SW480 (cell line): ENCODE data around the gene ETFB.

Experiments used
- DNase-seq: peaks from one replicate; pipeline ENCODE4 v3.0.0-alpha.2; 2016; ENCODE audit warnings: low spot score

Gene ETFB

DNA sequence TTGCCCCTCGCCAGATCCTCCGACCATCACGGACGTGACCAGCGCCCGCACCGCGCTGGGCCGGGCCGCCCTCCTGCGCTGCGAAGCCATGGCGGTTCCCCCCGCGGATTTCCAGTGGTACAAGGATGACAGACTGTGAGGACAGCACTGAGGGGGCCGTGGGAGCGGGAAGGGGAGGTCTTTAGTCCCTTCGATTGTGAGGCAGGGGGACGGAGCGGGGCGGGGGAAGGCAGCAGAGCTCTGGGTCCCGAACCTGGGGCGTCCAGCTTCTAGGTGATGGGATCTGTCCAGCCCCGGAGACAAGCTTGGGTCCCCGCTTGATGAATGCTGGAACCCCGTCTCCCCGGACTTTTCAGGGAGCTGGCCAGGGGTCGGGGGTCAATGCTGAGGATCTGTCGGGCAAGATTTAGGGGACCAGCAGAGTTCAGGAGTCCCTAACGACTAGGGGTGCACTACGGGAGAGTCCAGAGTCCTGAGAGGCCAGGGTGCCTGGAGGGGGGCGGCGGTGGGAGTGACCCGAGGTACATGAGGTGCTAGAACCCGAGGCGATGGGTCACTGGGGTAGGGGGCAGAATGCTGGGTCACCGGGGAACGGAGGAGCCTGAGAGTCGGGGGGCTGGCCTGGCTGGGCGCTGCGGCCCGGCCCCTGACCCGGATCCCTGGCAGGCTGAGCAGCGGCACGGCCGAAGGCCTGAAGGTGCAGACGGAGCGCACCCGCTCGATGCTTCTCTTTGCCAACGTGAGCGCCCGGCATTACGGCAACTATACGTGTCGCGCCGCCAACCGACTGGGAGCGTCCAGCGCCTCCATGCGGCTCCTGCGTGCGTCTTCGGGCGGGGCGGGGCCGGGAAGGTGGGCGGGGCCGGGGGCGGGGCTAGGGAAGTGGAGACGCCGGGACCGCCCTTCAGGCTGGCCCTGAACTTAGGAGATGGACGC is 38.9 kb downstream of the ETFB start:
- DNase-seq, result no peak

DNA sequence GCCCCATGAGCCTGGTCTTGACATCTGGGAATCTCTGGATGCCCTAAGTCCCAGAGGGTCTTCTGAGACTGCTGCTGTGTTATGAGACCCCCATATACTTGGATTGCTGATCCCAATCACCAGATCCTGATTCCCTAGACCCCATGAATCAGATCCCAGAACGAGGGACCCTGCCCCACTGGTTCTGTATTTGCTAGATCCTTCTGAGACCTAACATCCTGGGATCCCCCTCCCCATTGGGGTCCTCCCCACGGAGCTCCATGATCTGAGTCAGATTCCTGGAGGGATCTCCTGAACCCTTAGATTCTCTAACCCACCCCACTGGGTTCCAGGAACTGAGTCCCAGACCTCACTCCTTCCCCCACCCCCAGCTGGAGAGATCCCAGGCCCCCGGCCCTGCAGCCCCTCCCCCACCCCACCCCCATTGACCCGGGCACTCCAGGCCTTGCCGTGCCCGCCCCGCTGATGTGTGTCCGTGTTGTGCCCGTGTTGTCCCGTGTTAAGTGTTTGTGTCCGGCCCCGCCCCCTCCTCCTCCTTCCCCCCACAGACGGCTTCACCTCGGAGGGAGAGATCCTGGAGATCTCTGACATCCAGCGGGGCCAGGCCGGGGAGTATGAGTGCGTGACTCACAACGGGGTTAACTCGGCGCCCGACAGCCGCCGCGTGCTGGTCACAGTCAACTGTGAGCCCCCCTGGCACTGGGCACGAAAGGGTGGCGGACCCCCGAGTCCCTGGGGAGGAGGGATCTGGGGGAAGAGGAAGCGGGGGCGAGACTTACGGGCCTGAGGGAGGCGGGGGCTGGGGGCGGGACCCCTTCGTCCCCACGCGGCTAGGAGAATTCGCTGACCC is 39.7 kb downstream of the ETFB start:
- DNase-seq, result no peak

DNA sequence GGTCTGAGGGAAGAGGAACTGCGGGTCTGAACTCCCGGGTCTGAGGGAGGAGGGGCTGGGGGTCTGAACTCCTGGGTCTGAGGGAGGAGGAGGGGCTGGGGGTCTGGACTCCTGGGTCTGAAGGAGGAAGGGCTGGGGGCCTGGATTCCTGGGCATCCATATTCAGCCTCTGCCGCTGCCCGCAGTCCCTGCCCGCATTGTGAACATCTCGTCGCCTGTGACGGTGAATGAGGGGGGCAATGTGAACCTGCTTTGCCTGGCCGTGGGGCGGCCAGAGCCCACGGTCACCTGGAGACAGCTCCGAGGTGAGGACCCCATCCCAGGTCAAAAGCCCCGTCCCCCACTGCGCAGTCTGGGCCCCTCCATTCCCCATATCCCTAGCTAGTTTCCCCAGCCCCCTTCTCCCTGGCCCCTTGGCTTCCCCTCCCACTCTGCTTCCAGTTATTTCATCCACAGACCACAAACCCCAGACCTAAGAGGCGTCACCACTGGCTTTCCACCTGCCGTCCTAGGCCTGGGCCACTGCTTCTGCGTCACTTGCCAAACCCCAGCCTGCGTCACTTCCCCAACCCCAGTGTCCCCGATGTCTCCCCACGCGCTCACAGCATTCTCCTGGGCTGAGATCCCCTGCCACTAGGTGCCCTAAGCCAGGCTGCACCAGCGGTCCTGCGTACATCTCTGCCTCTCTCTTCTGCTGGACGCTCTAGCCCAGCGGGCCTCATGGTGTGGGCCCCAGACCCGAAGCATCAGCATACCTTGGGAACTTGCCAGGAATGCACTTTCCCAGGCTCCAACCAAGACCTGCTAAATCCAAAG is 40.8 kb downstream of the ETFB start:
- peak; percentile 46 for DNase-seq

DNA sequence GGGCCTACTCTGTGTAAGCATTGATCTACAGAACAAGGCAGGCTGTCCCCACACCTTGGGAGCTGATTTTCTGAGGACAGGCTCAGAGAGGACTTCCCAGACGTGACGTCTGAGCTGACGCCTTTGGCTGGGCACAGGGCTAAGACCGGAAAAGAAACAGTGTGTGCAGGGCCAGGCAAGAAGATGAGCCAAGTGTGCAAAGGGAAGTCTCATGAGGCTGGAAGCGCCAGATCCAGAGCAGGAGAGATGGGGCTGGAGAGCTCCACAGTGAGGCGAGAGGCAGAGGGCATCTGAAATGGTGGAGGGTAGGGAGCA is 42.1 kb downstream of the ETFB start:
- no peak for DNase-seq

DNA sequence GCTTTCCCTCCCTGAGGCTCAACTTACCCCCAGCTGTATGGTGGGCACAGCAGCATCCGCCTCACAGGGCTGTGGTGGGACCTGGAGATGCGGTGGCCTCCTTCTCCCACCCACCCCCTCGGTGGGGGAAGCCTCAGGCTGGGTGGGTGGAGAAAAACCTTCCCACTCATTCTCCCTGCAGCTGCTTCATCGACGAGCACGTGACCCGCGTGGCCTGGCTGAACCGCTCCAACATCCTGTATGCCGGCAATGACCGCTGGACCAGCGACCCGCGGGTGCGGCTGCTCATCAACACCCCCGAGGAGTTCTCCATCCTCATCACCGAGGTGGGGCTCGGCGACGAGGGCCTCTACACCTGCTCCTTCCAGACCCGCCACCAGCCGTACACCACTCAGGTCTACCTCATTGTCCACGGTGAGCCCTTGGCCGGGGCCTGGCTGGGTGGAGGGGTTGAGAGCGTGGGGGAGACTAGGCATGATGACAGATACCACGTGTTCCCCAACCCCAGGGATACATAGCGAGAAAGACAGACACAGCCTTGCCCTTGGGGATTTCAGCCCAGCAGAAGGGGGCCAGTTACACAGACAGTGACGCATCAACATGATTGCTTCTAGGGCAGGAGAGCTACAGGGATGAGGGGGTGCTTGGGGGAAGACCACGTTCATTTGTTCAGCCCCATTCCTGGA is 42.6 kb downstream of the ETFB start:
- DNase-seq, result no peak

DNA sequence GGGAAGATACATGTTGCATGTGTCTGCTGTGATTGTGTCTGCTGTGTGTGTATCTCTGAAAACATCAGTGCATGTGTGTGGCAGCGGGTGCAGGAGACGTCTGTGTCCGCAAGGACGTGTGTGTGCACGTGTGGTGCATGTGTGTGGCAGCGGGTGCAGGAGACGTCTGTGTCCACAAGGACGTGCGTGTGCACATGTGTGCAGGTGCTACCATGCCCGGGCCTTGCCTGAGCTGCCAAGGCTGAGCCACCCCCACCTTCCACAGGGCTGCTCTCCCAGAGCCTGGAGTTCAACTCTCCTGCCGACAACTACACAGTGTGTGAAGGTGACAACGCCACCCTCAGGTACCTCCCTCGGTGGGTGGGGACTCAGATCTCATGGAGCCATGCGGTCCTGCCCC is 44.4 kb downstream of the ETFB start:
- DNase-seq, result no peak

DNA sequence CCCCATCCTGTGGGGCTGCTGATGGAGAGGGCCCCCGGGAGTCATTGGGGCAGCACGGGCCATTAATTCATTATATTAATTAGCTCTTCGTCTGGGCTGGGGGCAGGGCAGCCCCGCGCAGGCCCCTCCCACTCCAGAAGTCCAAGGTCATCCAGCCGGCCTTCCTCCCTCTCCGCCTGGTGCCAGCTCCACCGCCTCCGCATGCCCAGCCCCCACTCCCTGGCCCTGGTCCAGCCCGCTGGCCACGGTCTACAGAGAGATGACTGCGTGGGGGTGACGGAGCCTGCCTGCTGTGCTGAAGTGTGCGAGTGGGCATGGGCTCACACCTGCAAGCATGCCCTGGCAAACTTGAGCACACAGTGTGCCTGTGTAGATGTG is 45.9 kb downstream of the ETFB start:
- DNase-seq, result no peak

DNA sequence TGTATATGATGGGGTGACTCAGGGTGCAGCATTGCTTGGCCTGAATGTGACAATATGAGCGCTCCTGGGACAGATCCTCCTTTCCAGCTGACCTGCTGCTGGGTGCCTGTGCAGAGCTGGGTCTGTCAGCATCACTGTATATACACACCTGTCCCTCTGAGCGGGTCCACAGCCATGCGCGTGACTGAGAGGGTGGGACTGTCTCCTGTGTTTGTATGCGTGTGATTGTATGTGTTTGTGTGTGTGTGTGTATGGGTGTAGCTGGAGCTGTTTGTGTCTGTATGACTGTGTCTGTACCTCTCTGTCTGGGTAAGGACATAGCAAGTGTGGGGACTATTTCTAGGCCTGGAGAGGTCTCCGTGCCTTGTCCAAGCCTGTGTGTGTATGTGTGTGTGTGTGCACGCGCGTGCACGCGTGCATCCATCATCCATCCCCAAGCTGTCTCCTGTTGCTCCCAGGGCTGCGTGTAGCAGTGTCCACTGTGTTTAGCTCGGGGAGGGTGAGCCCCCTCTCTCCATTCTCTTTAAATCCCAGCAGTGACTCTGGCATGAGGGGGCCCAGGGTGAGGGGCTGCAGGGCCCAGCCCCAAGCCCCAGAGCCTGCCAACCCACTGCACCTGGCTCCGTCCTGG is 46.4 kb downstream of the ETFB start:
- no peak for DNase-seq

DNA sequence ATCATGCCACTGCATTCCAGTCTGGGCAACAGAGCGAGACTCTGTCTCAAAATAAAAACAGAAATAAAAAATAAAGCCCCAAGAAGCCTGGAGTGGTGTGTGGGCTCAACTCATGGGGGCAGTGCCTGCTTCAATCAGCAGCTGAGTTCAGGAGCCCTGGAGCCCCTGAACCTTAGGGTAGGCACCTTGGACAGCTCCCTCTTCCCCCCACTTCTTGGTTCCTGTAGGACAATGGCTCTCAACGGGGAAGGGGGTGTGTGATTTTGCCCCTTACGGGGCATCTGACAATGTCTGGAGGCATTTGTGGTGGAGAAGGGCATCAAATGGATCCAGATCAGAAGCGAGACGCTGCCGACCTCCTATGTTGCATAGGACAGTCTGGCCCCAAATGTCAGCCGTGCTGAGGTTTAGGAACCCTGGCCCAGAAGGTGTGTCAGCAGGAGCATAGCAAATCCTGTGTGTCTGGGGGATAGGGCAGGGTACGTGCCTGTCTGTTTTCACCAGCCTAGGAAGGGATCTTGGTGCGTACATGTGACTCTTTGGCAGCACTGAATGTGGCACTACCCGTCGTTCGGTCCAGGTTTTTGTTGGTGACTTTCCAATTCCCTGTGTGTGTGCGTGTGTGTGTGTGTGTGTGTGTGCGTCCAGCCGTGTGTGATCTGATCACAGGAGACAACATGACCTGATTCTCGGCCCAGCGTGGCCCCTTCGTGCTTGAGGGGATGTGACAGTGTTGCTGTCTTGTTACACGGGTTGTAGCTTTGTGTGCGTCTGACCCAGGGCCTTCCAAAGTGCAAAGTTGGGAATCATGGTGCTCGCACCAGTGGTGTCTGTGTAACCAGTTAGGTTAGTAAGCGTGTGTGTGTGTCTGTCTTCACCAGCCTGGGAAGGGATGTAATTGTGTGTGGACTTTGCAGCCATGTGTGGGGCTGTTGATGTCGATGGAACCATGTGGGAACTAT is 47.2 kb downstream of the ETFB start:
- no peak for DNase-seq

DNA sequence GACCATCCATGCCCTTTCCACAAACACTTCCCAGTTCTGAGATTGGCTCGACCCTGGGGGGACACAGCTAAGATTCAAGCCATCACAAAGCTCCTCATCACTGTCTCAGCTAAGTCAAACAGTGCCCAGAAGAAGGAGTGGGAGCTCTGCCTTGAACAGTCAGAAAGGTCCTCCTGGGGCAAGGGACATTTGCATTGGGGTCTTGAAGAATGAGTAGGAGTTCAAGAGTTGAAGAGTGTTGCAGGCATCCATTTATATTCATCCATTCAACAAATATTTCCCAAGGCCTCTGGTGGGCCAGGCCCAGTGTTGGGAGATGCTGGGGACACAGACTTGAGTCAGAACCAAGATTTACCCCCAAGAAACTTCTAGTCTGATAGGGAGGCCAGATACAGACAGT is 48.2 kb downstream of the ETFB start:
- no peak for DNase-seq

DNA sequence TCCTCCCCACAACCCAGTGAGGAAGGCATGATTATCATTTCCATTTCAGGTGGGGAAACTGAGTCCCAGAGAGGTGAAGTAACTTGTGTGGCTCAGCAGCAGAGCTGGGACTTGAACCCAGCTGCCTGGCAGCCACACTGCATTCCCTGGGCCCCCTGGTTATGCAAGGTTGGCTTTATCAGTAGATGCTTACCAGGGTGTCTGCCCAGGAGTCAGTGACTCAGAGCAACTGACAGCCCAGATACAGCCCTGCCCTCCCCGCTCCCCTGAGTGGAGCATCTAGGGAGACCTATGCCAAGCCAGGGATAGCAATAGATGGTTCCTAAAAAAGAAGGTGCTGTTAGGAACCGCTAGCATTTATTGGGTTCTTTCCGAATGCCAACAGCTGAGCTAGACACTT is 48.8 kb downstream of the ETFB start:
- DNase-seq, result no peak

DNA sequence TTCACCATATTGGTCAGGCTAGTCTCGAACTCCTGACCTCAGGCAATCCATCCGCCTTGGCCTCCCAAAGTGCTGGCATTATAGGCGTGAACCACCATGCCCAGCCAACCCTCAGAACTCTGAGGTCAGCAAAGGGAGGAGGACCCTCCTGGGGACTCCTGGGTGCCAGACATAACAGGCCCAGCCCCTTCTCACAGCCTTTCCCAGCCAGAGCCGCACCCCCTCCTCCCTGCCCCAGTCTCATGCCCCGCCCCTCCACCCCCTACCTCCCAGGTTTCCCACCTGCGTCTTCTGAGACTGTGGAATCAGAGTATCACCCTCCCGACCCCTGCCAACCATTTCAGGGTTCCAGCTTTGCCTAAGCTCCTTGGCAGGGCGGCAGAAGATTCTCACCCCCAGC is 49.5 kb downstream of the ETFB start:
- no peak for DNase-seq

DNA sequence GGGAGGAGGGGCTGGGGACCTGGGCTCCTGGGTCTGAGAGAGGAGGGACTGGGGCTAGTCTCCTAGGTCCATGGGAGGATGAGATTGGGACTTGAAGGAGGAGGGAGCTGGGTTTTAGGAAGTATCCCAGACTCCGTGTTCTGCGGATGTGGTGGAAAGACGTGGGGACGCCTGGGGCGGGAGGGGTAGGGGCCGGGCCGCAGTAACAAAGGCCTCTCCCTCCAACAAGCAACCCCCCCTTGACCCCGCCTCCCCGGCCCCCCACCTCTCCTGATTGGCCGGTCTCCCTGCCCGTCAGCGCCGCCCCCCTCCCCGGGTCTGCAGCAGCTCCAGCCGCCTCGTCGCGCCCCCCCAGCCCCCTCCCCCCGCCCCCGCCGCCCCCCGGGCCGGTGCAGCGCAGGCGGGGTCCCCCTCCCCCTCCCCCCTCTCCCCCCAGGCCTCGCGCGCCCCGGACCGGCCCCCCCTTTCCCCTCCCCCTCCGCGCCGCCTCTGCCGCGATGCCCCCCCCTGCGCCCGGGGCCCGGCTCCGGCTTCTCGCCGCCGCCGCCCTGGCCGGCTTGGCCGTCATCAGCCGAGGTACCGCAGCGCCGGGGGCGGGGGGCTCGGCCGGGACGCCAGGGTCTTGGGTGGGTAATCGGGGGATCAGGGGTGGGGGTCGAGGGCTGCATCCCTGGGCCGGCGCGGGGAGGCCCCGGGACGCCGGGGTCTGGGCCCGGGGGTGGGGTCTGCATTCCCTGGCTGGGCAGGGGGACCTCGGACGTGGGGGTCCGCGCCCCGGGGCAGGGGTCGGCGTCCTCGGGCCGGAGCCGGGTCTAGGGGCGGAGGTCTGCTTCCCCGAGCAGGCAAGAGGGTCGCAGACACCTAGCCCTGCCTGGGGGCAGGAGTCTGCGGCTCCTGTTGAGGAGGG is 54.6 kb downstream of the ETFB start, which contains the start of gene IGLON5:
TSS of gene IGLON5 (plus strand) at position 294 of the 907 bp plus-strand sequence. CDS start at position 498, 204 bp downstream.
- DNase-seq, result no peak

DNA sequence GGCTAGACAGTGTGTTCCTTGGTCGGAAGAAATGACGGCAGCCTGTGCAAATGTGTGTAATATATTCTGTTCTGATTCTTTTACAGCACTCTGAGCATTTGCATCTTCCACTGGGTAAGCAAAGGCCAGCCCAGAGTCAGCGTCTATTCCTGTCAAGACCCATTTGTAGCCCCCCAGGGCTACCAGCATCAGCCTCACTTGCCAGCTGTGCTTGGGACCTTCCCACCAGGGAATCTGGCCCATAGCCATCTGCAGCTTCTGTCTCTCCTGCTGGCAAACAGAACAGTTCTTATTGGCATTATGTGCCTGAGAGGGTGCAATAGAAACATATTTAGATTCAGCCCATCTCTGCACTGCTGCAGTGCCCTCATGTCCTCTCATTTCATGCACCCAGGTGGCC is 60.7 kb downstream of the ETFB start:
- no peak for DNase-seq

DNA sequence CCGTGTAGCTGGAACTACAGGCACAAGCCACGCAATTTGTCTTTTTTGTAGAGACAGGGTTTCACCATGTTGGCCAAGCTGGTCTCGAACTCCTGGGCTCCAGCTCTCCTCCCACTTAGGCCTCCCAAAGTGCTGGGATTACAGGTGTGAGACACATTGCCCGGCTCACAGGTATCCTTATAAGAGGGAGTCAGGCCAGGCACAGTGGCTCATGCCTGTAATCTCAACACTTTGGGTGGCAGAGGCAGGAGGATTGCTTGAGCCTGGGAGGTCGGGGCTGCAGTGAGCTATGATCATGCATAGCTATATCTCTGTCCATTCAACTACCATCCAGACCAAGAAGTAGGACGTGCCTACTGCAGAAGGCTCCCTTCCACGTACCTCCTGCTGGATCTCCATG is 64.9 kb downstream of the ETFB start:
- DNase-seq, result no peak

DNA sequence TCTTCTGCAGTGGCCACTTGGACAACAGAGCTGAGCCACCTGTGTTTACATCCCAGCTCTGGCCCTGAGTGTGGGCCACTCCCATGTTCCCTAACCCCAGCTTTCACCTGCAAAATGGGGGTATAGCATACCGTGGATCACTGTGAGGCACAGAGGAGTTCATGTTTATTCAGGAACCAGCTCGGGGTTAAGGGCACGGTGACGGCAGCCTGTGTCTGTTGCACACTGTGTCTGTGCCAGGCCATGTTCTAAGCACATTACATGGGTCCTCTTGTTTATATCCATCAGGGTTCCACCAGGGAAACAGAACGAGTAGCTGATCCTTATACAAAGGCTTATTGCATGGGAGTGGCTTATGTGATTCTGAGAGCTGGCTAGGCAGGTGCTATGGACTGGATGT is 68.8 kb downstream of the ETFB start:
- DNase-seq, result no peak

DNA sequence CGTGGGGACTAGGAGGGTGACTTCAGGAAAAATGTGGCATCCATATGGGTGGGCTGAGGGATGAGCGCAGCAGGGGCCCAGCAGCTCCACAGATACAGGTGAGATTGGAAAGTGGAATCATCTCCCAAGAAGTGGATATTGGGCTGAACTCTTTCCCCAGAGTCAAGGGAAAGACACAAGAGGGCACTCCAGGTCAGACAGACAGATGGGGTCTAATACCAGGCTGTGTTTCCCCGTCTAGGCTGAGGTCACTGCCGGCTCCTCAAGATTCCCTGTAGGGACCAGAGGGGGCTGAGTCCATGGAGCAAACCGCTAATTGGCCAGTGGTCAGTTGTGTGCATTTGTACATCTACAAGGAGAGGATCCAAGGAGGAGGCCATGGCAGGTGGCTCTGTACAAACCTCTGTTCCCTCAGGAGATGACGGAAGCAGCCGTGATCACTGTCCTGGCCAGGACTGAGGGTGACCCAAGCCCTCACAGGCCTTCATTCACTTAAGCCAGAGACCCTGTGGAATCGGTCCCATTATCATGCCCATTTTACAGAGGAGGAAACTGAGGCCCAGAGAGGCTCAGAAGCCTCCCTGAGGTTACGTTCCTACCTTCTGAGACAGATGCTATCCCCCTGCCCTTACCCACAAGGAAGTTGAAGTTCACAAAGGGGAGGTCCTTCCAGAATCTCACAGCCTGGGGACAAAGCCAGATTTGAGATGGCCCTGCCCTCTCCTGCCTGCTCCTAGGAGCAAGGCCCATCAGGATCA is 69.7 kb downstream of the ETFB start:
- peak; percentile 54 for DNase-seq

DNA sequence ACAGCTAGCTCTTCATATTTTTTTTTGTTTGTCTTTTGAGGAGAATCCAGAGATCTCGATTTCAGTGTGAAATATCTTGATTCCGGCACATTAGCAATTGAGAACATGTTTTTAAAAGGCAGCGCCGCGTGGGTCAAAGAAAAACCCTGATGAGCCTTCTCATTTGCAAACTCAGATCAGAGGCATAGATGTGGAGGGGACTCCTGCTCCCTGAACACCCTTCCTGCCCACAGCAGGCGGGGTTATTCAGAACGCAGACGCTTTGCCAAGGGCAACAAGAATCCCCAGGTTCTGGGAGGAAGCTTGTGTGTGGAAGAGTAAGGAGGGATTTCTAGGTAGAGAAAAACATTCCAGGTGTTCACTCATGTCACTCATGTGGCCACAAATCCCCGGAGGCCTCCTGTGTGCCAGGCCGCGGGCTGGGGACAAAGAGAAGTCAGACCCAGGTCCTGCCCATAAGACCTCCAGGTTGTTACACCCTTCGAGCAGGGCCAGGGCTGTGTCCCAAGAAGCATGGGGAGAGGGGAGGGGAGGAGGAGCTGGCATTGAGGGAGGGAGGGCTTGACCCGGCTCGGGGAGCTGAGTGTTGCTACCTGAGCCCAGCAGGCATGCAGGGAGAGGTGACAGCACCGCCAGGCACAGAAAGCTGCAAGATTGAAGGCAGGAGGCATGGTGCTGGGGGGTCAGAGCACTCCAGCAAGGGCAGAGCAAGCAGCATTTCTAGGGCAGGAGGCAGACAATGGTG is 70.6 kb downstream of the ETFB start:
- DNase-seq, result no peak
